Measurements from ENCODE around the gene MARK2.

The MARK2 gene

GRCh38 chr11:63937713-63938478 lies 99.0 kb downstream of the MARK2 start:
- TF ChIP-seq TAF1 (IDR thresholded peaks at IDR 0.05; ENCODE audit: borderline replicate concordance, insufficient read depth, low read length) (no peak), SIN3A (IDR thresholded peaks at IDR 0.05; ENCODE audit: borderline replicate concordance, insufficient read depth, low read length) (no peak), FOXP2 (optimal IDR thresholded peaks at IDR 0.05; ENCODE audit: borderline replicate concordance, extremely low read depth, extremely low read length, insufficient read depth) (no peak), POLR2AphosphoS5 (IDR thresholded peaks at IDR 0.05; ENCODE audit: low read depth, low read length) (no peak), REST (IDR thresholded peaks at IDR 0.05; ENCODE audit: insufficient read depth in 1 of 2, low read depth in 2 of 2, low read length in 2 of 2) (no peak)

GRCh38 chr11:63938479-63939396 lies 99.8 kb downstream of the MARK2 start, which contains the start of gene NAA40:
Gene NAA40 (plus strand): TSS chr11:63939002. CDS start chr11:63939097, 95 bp downstream.
- TF ChIP-seq FOXP2 (optimal IDR thresholded peaks at IDR 0.05; ENCODE audit: borderline replicate concordance, extremely low read depth, extremely low read length, insufficient read depth) (peak; percentile 76), SIN3A (IDR thresholded peaks at IDR 0.05; ENCODE audit: borderline replicate concordance, insufficient read depth, low read length) (peak; percentile 94; the same call in 1 of the 2 replicates), POLR2AphosphoS5 (IDR thresholded peaks at IDR 0.05; ENCODE audit: low read depth, low read length) (peak; percentile 49; the same call in 1 of the 2 replicates), REST (IDR thresholded peaks at IDR 0.05; ENCODE audit: insufficient read depth in 1 of 2, low read depth in 2 of 2, low read length in 2 of 2) (no peak), TAF1 (IDR thresholded peaks at IDR 0.05; ENCODE audit: borderline replicate concordance, insufficient read depth, low read length) (no peak)

GRCh38 chr11:63939397-63939891 lies 100.5 kb downstream of the MARK2 start:
- no peak for TF ChIP-seq REST (IDR thresholded peaks at IDR 0.05; ENCODE audit: insufficient read depth in 1 of 2, low read depth in 2 of 2, low read length in 2 of 2)
- TF ChIP-seq SIN3A (IDR thresholded peaks at IDR 0.05; ENCODE audit: borderline replicate concordance, insufficient read depth, low read length): no peak
- TF ChIP-seq FOXP2 (optimal IDR thresholded peaks at IDR 0.05; ENCODE audit: borderline replicate concordance, extremely low read depth, extremely low read length, insufficient read depth): no peak
- TF ChIP-seq TAF1 (IDR thresholded peaks at IDR 0.05; ENCODE audit: borderline replicate concordance, insufficient read depth, low read length): no peak
- no peak for TF ChIP-seq POLR2AphosphoS5 (IDR thresholded peaks at IDR 0.05; ENCODE audit: low read depth, low read length)

GRCh38 chr11:63940786-63941185 lies 101.9 kb downstream of the MARK2 start:
- no peak for TF ChIP-seq TAF1 (IDR thresholded peaks at IDR 0.05; ENCODE audit: borderline replicate concordance, insufficient read depth, low read length)
- no peak for TF ChIP-seq FOXP2 (optimal IDR thresholded peaks at IDR 0.05; ENCODE audit: borderline replicate concordance, extremely low read depth, extremely low read length, insufficient read depth)
- TF ChIP-seq REST (IDR thresholded peaks at IDR 0.05; ENCODE audit: insufficient read depth in 1 of 2, low read depth in 2 of 2, low read length in 2 of 2): no peak
- no peak for TF ChIP-seq SIN3A (IDR thresholded peaks at IDR 0.05; ENCODE audit: borderline replicate concordance, insufficient read depth, low read length)
- TF ChIP-seq POLR2AphosphoS5 (IDR thresholded peaks at IDR 0.05; ENCODE audit: low read depth, low read length): no peak
